Measurements from ENCODE around the gene OPCML. TPM values are rescaled to one million over a fixed set of nuclear protein-coding genes. Genes with fewer than 3 reads are reported as not detected.

Gene OPCML
- polyA plus RNA-seq, 1 donor from 2014 or later = 11.6 TPM

- H3K27ac ChIP-seq (ENCODE audit: low read length) = no peak overlapping the region
- no peak for TF ChIP-seq REST (IDR thresholded peaks at IDR 0.05; ENCODE audit: borderline replicate concordance)
- TF ChIP-seq CTCF (IDR thresholded peaks at IDR 0.05; ENCODE audit: poor library complexity, severe bottlenecking) = no peak
- no peak for TF ChIP-seq POLR2AphosphoS5 (IDR thresholded peaks at IDR 0.05)
- no peak for TF ChIP-seq TAF1 (IDR thresholded peaks at IDR 0.05; ENCODE audit: low read depth)
- no peak for TF ChIP-seq RAD21 (conservative IDR thresholded peaks at IDR 0.05)
- TF ChIP-seq EZH2 (IDR thresholded peaks at IDR 0.05; ENCODE audit: borderline replicate concordance, insufficient read depth, low read length, poor library complexity, severe bottlenecking) = no peak
- TF ChIP-seq EP300 (conservative IDR thresholded peaks at IDR 0.05; ENCODE audit: poor library complexity, severe bottlenecking) = no peak
- TF ChIP-seq MXI1 (conservative IDR thresholded peaks at IDR 0.05; ENCODE audit: poor library complexity, severe bottlenecking) = no peak
- no peak for TF ChIP-seq SMC3 (conservative IDR thresholded peaks at IDR 0.05; ENCODE audit: poor library complexity)
- H3K9ac ChIP-seq (ENCODE audit: low read length) = no peak overlapping the region
Observed at GRCh38 chr11:133240908-133241655, 291.2 kb downstream of the OPCML start.

GRCh38 chr11:133239575-133239974, 292.7 kb downstream of the OPCML start:
- Histone ChIP-seq H3K27me3 (ENCODE audit: insufficient read depth, low read depth, low read length) (no peaks in the 10 kb centered on the region), H2AFZ (ENCODE audit: low read depth, low read length) (no peak overlapping the region), H3K79me2 (replicated peaks; ENCODE audit: insufficient read depth, low read length) (no peaks in the 10 kb centered on the region), H3K4me2 (ENCODE audit: low read length) (no peak overlapping the region), H3K27ac (ENCODE audit: low read length) (no peak overlapping the region), H3K36me3 (ENCODE audit: insufficient read depth, low read length) (no peaks in the 10 kb centered on the region), H3K9me2 (ENCODE audit: insufficient read depth, low read length) (no peaks in the 10 kb centered on the region), H4K20me1 (ENCODE audit: insufficient read depth) (no peaks in the 10 kb centered on the region), H3K4me3 (ENCODE audit: low read length) (no peak overlapping the region), H3F3A (ENCODE audit: insufficient read depth, low read length, poor library complexity, severe bottlenecking) (no peaks in the 10 kb centered on the region), H3K9ac (ENCODE audit: low read length) (no peak overlapping the region), H3K9me3 (ENCODE audit: low read length) (no peaks in the 10 kb centered on the region)
- no peak for TF ChIP-seq RAD21 (conservative IDR thresholded peaks at IDR 0.05)

More at GRCh38 chr11:133240908-133241655, 291.2 kb downstream of the OPCML start:
- Histone ChIP-seq H2AFZ (ENCODE audit: low read depth, low read length) (no peak overlapping the region), H4K20me1 (ENCODE audit: insufficient read depth) (no peaks in the 10 kb centered on the region), H3K79me2 (replicated peaks; ENCODE audit: insufficient read depth, low read length) (no peaks in the 10 kb centered on the region), H3K9me2 (ENCODE audit: insufficient read depth, low read length) (no peaks in the 10 kb centered on the region), H3K36me3 (ENCODE audit: insufficient read depth, low read length) (no peaks in the 10 kb centered on the region), H3F3A (ENCODE audit: insufficient read depth, low read length, poor library complexity, severe bottlenecking) (no peaks in the 10 kb centered on the region), H3K27me3 (ENCODE audit: insufficient read depth, low read depth, low read length) (no peaks in the 10 kb centered on the region), H3K4me3 (ENCODE audit: low read length) (no peak overlapping the region), H3K4me2 (ENCODE audit: low read length) (no peak overlapping the region), H3K9me3 (ENCODE audit: low read length) (no peaks in the 10 kb centered on the region)
